Mesenchymal stem cell (in vitro differentiated cells and primary cell): ENCODE data around the gene ALDH3A1.
A peak's percentile ranks its signal among the peaks of the same experiment; 100 is the strongest.

Source experiments
- DNase-seq: peaks from one replicate; pipeline ENCODE4 v3.0.0-alpha.2; 2013
- H2AFZ ChIP-seq: one replicate; pipeline ENCODE4 v1.6.1; 2013; ENCODE audit warnings: low read depth, mild to moderate bottlenecking, control low read depth, inconsistent platforms, low read length, moderate library complexity
- H2AK5ac ChIP-seq: 2 replicates; pipeline ENCODE4 v1.6.1; 2013; ENCODE audit warnings: low read length, moderate library complexity, mild to moderate bottlenecking, inconsistent platforms; ENCODE audit not compliant: severe bottlenecking
- H2BK120ac ChIP-seq: one replicate; pipeline ENCODE4 v1.6.1; 2013; ENCODE audit warnings: low read depth, mild to moderate bottlenecking, inconsistent platforms, low read length, moderate library complexity
- H2BK12ac ChIP-seq, 2 experiments: one replicate each; pipeline ENCODE4 v1.6.1; 2013; ENCODE audit warnings: inconsistent platforms in 2 of 2, low read length in 2 of 2, mild to moderate bottlenecking in 2 of 2, moderate library complexity in 2 of 2, control low read depth in 1 of 2
- H2BK15ac ChIP-seq: one replicate; pipeline ENCODE4 v1.6.1; 2013; ENCODE audit warnings: mild to moderate bottlenecking, low read depth, inconsistent platforms; ENCODE audit not compliant: poor library complexity, severe bottlenecking
- H2BK5ac ChIP-seq: 2 replicates; pipeline ENCODE4 v1.6.1; 2013; ENCODE audit warnings: low read depth, mild to moderate bottlenecking, low read length, control low read depth, inconsistent platforms; ENCODE audit not compliant: poor library complexity, severe bottlenecking
- H3K14ac ChIP-seq, 2 experiments: one replicate each; pipeline ENCODE4 v1.6.1; 2013; ENCODE audit warnings: inconsistent platforms in 2 of 2, low read length in 2 of 2, control low read depth in 1 of 2, mild to moderate bottlenecking in 1 of 2, moderate library complexity in 1 of 2
- H3K18ac ChIP-seq, 2 experiments: one replicate each; pipeline ENCODE4 v1.6.1; 2013; ENCODE audit warnings: inconsistent platforms in 2 of 2, low read length in 2 of 2, control low read depth in 1 of 2, low read depth in 1 of 2, mild to moderate bottlenecking in 1 of 2
- H3K23ac ChIP-seq, 2 experiments: one replicate each; pipeline ENCODE4 v1.6.1; 2013; ENCODE audit warnings: inconsistent platforms in 2 of 2, low read length in 2 of 2, mild to moderate bottlenecking in 2 of 2, moderate library complexity in 2 of 2, control low read depth in 1 of 2
- H3K27ac ChIP-seq: 2 replicates; pipeline ENCODE4 v1.5.1; 2013; ENCODE audit warnings: mild to moderate bottlenecking, moderate library complexity, low read length, control low read depth, inconsistent platforms; ENCODE audit not compliant: poor library complexity, severe bottlenecking
- H3K27me3 ChIP-seq, 2 experiments: 2 replicates each; pipeline versions ENCODE4 v1.6.1 to v1.7.0; 2013; ENCODE audit warnings: low read length in 2 of 2, mild to moderate bottlenecking in 2 of 2, moderate library complexity in 2 of 2, control low read depth in 1 of 2, inconsistent platforms in 1 of 2; ENCODE audit not compliant: control insufficient read depth in 1 of 2, insufficient read depth in 1 of 2
- H3K36me3 ChIP-seq, 2 experiments: 2 replicates each; pipeline versions ENCODE4 v1.6.1 to v1.7.0; 2013; ENCODE audit warnings: low read length in 2 of 2, control low read depth in 1 of 2, inconsistent platforms in 1 of 2, low read depth in 1 of 2, mild to moderate bottlenecking in 1 of 2; ENCODE audit not compliant: insufficient read depth in 2 of 2, control insufficient read depth in 1 of 2
- H3K4ac ChIP-seq, 2 experiments: one replicate each; pipeline ENCODE4 v1.6.1; 2013; ENCODE audit warnings: inconsistent platforms in 2 of 2, low read length in 2 of 2, mild to moderate bottlenecking in 2 of 2, moderate library complexity in 2 of 2, control low read depth in 1 of 2, low read depth in 1 of 2
- H3K4me1 ChIP-seq: 2 replicates; pipeline ENCODE4 v1.6.1; 2013; ENCODE audit warnings: low read depth, low read length, control low read depth; ENCODE audit not compliant: control insufficient read depth, insufficient read depth
- H3K4me2 ChIP-seq: 2 replicates; pipeline ENCODE4 v1.6.1; 2013; ENCODE audit warnings: low read length, mild to moderate bottlenecking, inconsistent platforms; ENCODE audit not compliant: poor library complexity, severe bottlenecking
- H3K4me3 ChIP-seq, 2 experiments: 2 replicates each; pipeline versions ENCODE4 v1.5.1 to v1.7.0; 2013; ENCODE audit warnings: low read length in 2 of 2, mild to moderate bottlenecking in 2 of 2, control low read depth in 1 of 2, low read depth in 1 of 2; ENCODE audit not compliant: insufficient read depth in 1 of 2
- H3K79me1 ChIP-seq: replicated peaks from 2 replicates; pipeline ENCODE4 v1.6.1; 2013; ENCODE audit warnings: mild to moderate bottlenecking, control low read depth, low read length, inconsistent platforms; ENCODE audit not compliant: poor library complexity, severe bottlenecking
- H3K9ac ChIP-seq: 2 replicates; pipeline ENCODE4 v1.7.0; 2013; ENCODE audit warnings: mild to moderate bottlenecking, low read length, moderate library complexity
- H3K9me3 ChIP-seq: 2 replicates; pipeline ENCODE4 v1.7.0; 2013; ENCODE audit warnings: mild to moderate bottlenecking, low read length; ENCODE audit not compliant: control insufficient read depth
- H4K8ac ChIP-seq: one replicate; pipeline ENCODE4 v1.6.1; 2013; ENCODE audit warnings: inconsistent platforms, mild to moderate bottlenecking, low read length, moderate library complexity
- H4K91ac ChIP-seq: one replicate; pipeline ENCODE4 v1.6.1; 2013; ENCODE audit warnings: mild to moderate bottlenecking, low read length, inconsistent platforms
- WGBS: methylation state at CpG from one replicate; pipeline ENCODE4 v1.1.7; 2013; ENCODE audit warnings: mixed read lengths; 5-methylcytosine and 5-hydroxymethylcytosine counted together

ALDH3A1 gene

GRCh38 chr17:19717031-19717360 is 31.1 kb downstream of the ALDH3A1 start:
- Histone ChIP-seq H2AFZ (no peak overlapping the region), H2AK5ac (no peak overlapping the region), H3K27ac (no peak overlapping the region), H2BK15ac (no peak overlapping the region), H3K79me1 (no peaks in the 10 kb centered on the region), H3K4ac (no peak overlapping the region), H3K27me3 (peaks cover 7 to 37% of the 10 kb centered on the region in 2 experiments), H2BK5ac (no peak overlapping the region), H3K14ac (no peak overlapping the region), H3K23ac (no peak overlapping the region), H3K4me3 (no peak overlapping the region), H2BK120ac (no peak overlapping the region), H3K18ac (no peak overlapping the region), H3K4me2 (no peak overlapping the region), H3K9me3 (no peaks in the 10 kb centered on the region), H4K8ac (no peak overlapping the region), H3K9ac (no peak overlapping the region), H3K4me1 (peaks cover 34% of the 10 kb centered on the region), H2BK12ac (no peak overlapping the region), H4K91ac (no peak overlapping the region), H3K36me3 (no peaks in the 10 kb centered on the region)
- no peak for DNase-seq
- WGBS = 95% methylated on average over 7 of the region's 7 CpGs

GRCh38 chr17:19716108-19717030 is 31.7 kb downstream of the ALDH3A1 start, which contains the start of gene SLC47A2:
SLC47A2 (minus strand) TSS chr17:19716584; CDS start chr17:19716555, 29 bp downstream.
- Histone ChIP-seq H4K91ac (no peak within 1 kb of the TSS), H2AFZ (no peak within 1 kb of the TSS)

GRCh38 chr17:19714542-19715411 is 33.3 kb downstream of the ALDH3A1 start:
- WGBS = 90% methylated on average over 27 of the region's 27 CpGs
- H3K4me2 ChIP-seq = no peak overlapping the region

More at GRCh38 chr17:19716108-19717030, 31.7 kb downstream of the ALDH3A1 start, which contains the start of gene SLC47A2:
- no peak for DNase-seq
- Histone ChIP-seq H3K27me3 (peaks cover 7 to 37% of the 10 kb centered on the region in 2 experiments), H3K27ac (no peak within 1 kb of the TSS), H3K14ac (no peak within 1 kb of the TSS), H3K79me1 (no peaks in the 10 kb centered on the region), H3K4me2 (no peak within 1 kb of the TSS), H3K36me3 (no peaks in the 10 kb centered on the region), H2BK15ac (no peak within 1 kb of the TSS), H3K18ac (no peak within 1 kb of the TSS), H3K4ac (peak within 1 kb of the TSS in 1 of 2 experiments; percentile 27), H2AK5ac (no peak within 1 kb of the TSS), H3K9ac (no peak within 1 kb of the TSS), H3K23ac (no peak within 1 kb of the TSS), H2BK12ac (no peak within 1 kb of the TSS), H2BK5ac (no peak within 1 kb of the TSS), H3K4me3 (no peak within 1 kb of the TSS), H3K4me1 (peaks cover 34% of the 10 kb centered on the region), H2BK120ac (no peak within 1 kb of the TSS), H3K9me3 (no peaks in the 10 kb centered on the region), H4K8ac (no peak within 1 kb of the TSS)
- WGBS = 85% methylated on average over 13 of the region's 13 CpGs

GRCh38 chr17:19713901-19714361 is 34.2 kb downstream of the ALDH3A1 start:
- Histone ChIP-seq H2BK15ac (no peak overlapping the region), H4K8ac (no peak overlapping the region), H2BK120ac (no peak overlapping the region), H2AFZ (no peak overlapping the region), H3K4me3 (no peak overlapping the region), H3K36me3 (no peaks in the 10 kb centered on the region), H3K9ac (no peak overlapping the region), H3K4me1 (peaks cover 16% of the 10 kb centered on the region), H3K4me2 (no peak overlapping the region), H3K14ac (no peak overlapping the region), H2AK5ac (no peak overlapping the region), H3K18ac (no peak overlapping the region), H3K27me3 (peaks cover 7 to 23% of the 10 kb centered on the region in 2 experiments), H3K9me3 (no peaks in the 10 kb centered on the region), H4K91ac (no peak overlapping the region), H3K4ac (no peak overlapping the region), H2BK12ac (no peak overlapping the region), H3K27ac (no peak overlapping the region), H3K23ac (no peak overlapping the region), H3K79me1 (no peaks in the 10 kb centered on the region), H2BK5ac (no peak overlapping the region)
- DNase-seq = no peak
- WGBS = 92% methylated on average over 28 of the region's 28 CpGs

More at GRCh38 chr17:19714542-19715411, 33.3 kb downstream of the ALDH3A1 start:
- Histone ChIP-seq H4K8ac (no peak overlapping the region), H3K4me3 (no peak overlapping the region), H3K9ac (no peak overlapping the region), H2BK12ac (no peak overlapping the region), H3K4me1 (peaks cover 19% of the 10 kb centered on the region), H3K27ac (no peak overlapping the region), H2BK5ac (no peak overlapping the region), H3K79me1 (no peaks in the 10 kb centered on the region), H3K23ac (no peak overlapping the region), H2BK15ac (no peak overlapping the region), H3K9me3 (no peaks in the 10 kb centered on the region), H2BK120ac (no peak overlapping the region), H2AK5ac (no peak overlapping the region), H3K4ac (no peak overlapping the region), H3K27me3 (peaks cover 7 to 26% of the 10 kb centered on the region in 2 experiments), H2AFZ (no peak overlapping the region), H3K14ac (no peak overlapping the region), H4K91ac (no peak overlapping the region), H3K36me3 (no peaks in the 10 kb centered on the region), H3K18ac (no peak overlapping the region)
- no peak for DNase-seq
